ENCODE results near the gene CNGB1. TPM values are rescaled to one million over a fixed set of nuclear protein-coding genes. Genes with fewer than 3 reads are reported as not detected.

CNGB1 gene
- total RNA-seq, 2 donors from 2014 or later: not detected

GRCh38 chr16:57916735-57917438 is 54.0 kb downstream of the CNGB1 start:
- no peak for ATAC-seq
- no peak for DNase-seq (ENCODE audit: low spot score)
- H3K9me3 Mint-ChIP-seq: no peaks in the 10 kb centered on the region
- no peaks in the 10 kb centered on the region for H3K27me3 Mint-ChIP-seq
- H3K4me3 Mint-ChIP-seq: no peak overlapping the region
- no peaks in the 10 kb centered on the region for H3K36me3 Mint-ChIP-seq
- no peak overlapping the region for H3K27ac Mint-ChIP-seq
- H3K4me1 Mint-ChIP-seq (ENCODE audit: low read depth in 2 of 2): peaks cover 0 to 5% of the 10 kb centered on the region in 2 donors

GRCh38 chr16:57915811-57916488 is 55.0 kb downstream of the CNGB1 start:
- ATAC-seq (no peak), DNase-seq (ENCODE audit: low spot score) (no peak)
- Mint-ChIP-seq H3K27ac (no peak overlapping the region), H3K36me3 (no peaks in the 10 kb centered on the region), H3K4me1 (ENCODE audit: low read depth in 2 of 2) (peaks cover 0 to 5% of the 10 kb centered on the region in 2 donors), H3K4me3 (no peak overlapping the region), H3K9me3 (no peaks in the 10 kb centered on the region), H3K27me3 (no peaks in the 10 kb centered on the region)

DNA sequence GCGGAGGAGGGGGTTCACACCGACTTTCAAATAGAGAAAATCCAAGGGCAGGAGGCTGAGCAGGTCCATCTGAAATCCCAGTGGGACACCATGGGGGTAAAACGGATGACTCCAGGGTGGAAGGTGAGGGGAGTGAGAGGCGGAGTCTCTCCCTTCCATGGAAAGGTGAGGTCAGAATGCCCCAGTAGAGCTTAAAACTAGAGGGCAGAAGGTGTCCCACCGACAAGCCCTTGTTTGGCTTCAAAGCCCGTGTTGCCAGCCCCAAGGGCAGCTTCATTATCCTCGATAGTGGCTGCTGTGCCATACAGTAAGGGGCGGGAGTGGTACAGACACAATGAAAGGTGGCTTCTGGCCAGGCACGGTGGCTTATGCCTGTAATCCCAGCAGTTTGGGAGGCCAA is 55.7 kb downstream of the CNGB1 start:
- peaks cover 0 to 5% of the 10 kb centered on the region in 2 donors for H3K4me1 Mint-ChIP-seq (ENCODE audit: low read depth in 2 of 2)
- DNase-seq (ENCODE audit: low spot score): no peak
- no peaks in the 10 kb centered on the region for H3K27me3 Mint-ChIP-seq
- no peak for ATAC-seq
- no peaks in the 10 kb centered on the region for H3K9me3 Mint-ChIP-seq
- no peak overlapping the region for H3K4me3 Mint-ChIP-seq
- no peak overlapping the region for H3K27ac Mint-ChIP-seq
- no peaks in the 10 kb centered on the region for H3K36me3 Mint-ChIP-seq

GRCh38 chr16:57914244-57915173 is 56.4 kb downstream of the CNGB1 start:
- ATAC-seq (no peak), DNase-seq (ENCODE audit: low spot score) (no peak)
- H3K27ac Mint-ChIP-seq: no peak overlapping the region
- no peaks in the 10 kb centered on the region for H3K27me3 Mint-ChIP-seq
- H3K4me3 Mint-ChIP-seq: no peak overlapping the region
- H3K36me3 Mint-ChIP-seq: no peaks in the 10 kb centered on the region
- H3K9me3 Mint-ChIP-seq: no peaks in the 10 kb centered on the region
- H3K4me1 Mint-ChIP-seq (ENCODE audit: low read depth in 2 of 2): peaks cover 0 to 5% of the 10 kb centered on the region in 2 donors

DNA sequence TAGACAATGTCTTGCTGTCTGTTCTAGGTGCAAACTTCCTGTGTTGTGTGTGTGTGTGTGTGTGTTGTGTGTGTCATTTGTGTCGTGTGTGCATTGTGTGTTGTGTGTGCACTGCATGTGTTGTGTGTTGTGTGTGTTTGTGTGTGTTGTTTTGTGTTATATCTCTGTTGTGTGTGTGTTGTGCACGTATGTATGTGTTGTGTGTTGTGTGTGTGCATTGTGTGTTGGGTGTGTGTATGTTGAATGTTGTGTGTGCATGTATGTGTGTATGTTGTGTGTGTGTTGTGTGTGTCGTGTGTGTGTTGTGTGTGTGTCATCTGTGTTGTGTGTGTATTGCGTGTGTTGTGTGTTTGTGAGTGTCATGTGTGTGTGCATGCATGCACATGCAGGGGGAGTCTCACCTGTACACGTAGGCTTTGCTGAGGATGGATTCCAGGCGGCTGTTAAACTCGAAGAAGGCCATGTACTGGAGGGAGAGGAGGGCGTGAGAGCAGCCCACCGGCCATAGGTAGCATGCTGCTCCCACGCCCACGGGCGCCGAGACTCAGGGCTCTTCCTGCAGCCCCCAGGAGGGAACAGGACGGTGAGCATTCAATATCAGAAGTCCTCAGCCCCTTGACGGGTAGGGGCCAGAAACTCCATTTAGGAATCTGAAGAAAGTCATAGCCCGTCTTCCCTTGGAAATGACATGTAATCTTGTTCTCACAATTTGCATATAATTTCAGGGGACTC is 58.2 kb downstream of the CNGB1 start:
- H3K9me3 Mint-ChIP-seq: no peaks in the 10 kb centered on the region
- ATAC-seq (no peak), DNase-seq (ENCODE audit: low spot score) (no peak)

DNA sequence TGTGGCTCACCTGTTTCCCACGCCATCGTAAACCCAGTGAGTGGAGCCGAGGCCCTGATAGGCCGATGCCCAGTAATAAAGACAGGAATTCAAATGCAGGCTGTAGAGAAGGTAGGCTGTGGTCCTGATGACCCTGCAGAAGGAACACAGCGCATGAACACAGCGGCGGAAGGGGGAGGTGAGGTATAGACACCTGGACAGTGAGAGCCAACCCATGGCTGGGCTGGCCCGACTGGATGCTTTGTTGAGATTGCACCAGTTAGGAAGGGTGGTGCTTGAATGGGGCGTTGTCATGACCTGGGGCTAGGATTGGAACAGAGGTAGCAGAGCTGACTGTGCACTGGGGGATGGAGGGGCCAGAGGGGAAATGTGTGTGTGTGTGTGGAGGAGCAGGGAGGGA is 59.2 kb downstream of the CNGB1 start:
- H3K4me3 Mint-ChIP-seq: no peak overlapping the region
- no peak overlapping the region for H3K27ac Mint-ChIP-seq
- no peaks in the 10 kb centered on the region for H3K36me3 Mint-ChIP-seq
- DNase-seq (ENCODE audit: low spot score): no peak
- H3K27me3 Mint-ChIP-seq: no peaks in the 10 kb centered on the region
- H3K9me3 Mint-ChIP-seq: no peaks in the 10 kb centered on the region
- no peak for ATAC-seq
- peaks cover 0 to 5% of the 10 kb centered on the region in 2 donors for H3K4me1 Mint-ChIP-seq (ENCODE audit: low read depth in 2 of 2)

More for the DNA sequence above, 58.2 kb downstream of the CNGB1 start:
- H3K4me3 Mint-ChIP-seq: no peak overlapping the region
- no peaks in the 10 kb centered on the region for H3K36me3 Mint-ChIP-seq
- no peak overlapping the region for H3K27ac Mint-ChIP-seq
- H3K4me1 Mint-ChIP-seq (ENCODE audit: low read depth in 2 of 2): peaks cover 0 to 5% of the 10 kb centered on the region in 2 donors
- H3K27me3 Mint-ChIP-seq: no peaks in the 10 kb centered on the region

DNA sequence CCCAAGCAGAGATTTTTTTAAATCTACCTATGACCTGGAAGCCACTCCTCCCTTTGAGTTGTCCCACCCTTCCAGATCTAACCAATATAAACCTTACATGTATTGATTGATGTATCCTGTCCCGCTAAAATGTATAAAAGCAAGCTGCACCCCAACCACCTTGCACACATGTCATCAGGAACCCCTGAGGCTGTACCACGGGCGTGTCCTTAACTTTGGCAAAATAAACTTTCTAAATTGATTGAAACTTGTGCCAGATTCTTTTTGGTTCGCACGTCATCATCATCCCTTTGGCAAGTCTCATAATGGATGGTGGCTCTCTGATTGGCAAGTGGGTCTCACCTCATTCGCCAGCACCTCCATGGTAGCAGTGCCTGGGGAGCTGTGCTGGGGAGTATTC is 60.2 kb downstream of the CNGB1 start:
- no peak for ATAC-seq
- Mint-ChIP-seq H3K36me3 (no peaks in the 10 kb centered on the region), H3K9me3 (no peaks in the 10 kb centered on the region), H3K27ac (no peak overlapping the region), H3K27me3 (no peaks in the 10 kb centered on the region), H3K4me1 (ENCODE audit: low read depth in 2 of 2) (peaks cover 5% of the 10 kb centered on the region in 2 donors), H3K4me3 (no peak overlapping the region)
- no peak for DNase-seq (ENCODE audit: low spot score)

DNA sequence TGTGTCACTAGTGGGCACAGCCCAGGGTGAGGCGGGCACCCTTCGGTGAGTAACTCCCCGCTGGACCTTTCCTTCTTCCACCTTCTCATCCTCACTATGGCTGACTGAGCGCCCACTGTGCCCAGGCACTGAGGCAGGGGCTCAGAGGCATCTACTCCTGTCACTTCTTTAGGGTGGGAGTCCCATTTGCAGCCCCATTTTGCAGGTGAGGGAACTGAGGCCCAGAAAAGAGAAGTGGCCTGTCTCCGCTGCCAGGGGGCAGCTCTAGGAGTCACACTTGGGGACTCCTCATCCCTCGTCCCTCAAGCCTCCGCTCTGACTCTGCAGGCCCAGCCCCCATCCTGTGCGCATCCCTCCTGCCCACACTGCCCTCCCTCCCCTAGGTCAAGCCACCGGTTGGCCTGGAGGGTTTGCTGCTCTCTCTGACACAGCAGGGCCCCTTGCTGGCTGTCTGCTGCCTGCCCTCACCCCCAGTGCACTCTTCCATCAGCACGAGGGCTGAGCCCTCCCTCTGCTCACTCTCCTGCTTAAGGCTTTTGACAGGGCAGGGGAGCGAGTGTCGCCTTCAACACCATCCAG is 62.4 kb downstream of the CNGB1 start:
- peaks cover 5% of the 10 kb centered on the region in 2 donors for H3K4me1 Mint-ChIP-seq (ENCODE audit: low read depth in 2 of 2)
- ATAC-seq (no peak), DNase-seq (ENCODE audit: low spot score) (no peak)
- no peak overlapping the region for H3K4me3 Mint-ChIP-seq
- no peaks in the 10 kb centered on the region for H3K9me3 Mint-ChIP-seq
- H3K27ac Mint-ChIP-seq: no peak overlapping the region
- no peaks in the 10 kb centered on the region for H3K36me3 Mint-ChIP-seq
- no peaks in the 10 kb centered on the region for H3K27me3 Mint-ChIP-seq

- Mint-ChIP-seq H3K27ac (no peak overlapping the region), H3K9me3 (no peaks in the 10 kb centered on the region), H3K4me1 (ENCODE audit: low read depth in 2 of 2) (peaks cover 0 to 5% of the 10 kb centered on the region in 2 donors), H3K36me3 (no peaks in the 10 kb centered on the region), H3K27me3 (peaks cover 0 to 2% of the 10 kb centered on the region in 2 donors), H3K4me3 (no peak overlapping the region)
- DNase-seq (ENCODE audit: low spot score) (no peak), ATAC-seq (peak in 1 of 2 donors; percentile 43)
Measured at GRCh38 chr16:57906382-57907316, 64.3 kb downstream of the CNGB1 start.

GRCh38 chr16:57904101-57904500 is 66.8 kb downstream of the CNGB1 start:
- DNase-seq (ENCODE audit: low spot score) (no peak), ATAC-seq (no peak)
- no peaks in the 10 kb centered on the region for H3K36me3 Mint-ChIP-seq
- H3K27me3 Mint-ChIP-seq: peaks cover 0 to 2% of the 10 kb centered on the region in 2 donors
- no peak overlapping the region for H3K27ac Mint-ChIP-seq
- no peaks in the 10 kb centered on the region for H3K9me3 Mint-ChIP-seq
- H3K4me1 Mint-ChIP-seq (ENCODE audit: low read depth in 2 of 2): peaks cover 0 to 8% of the 10 kb centered on the region in 2 donors
- H3K4me3 Mint-ChIP-seq: no peak overlapping the region

GRCh38 chr16:57903656-57904055 is 67.3 kb downstream of the CNGB1 start:
- Mint-ChIP-seq H3K36me3 (no peaks in the 10 kb centered on the region), H3K4me1 (ENCODE audit: low read depth in 2 of 2) (peaks cover 0 to 8% of the 10 kb centered on the region in 2 donors), H3K4me3 (no peak overlapping the region), H3K27me3 (peaks cover 0 to 2% of the 10 kb centered on the region in 2 donors), H3K27ac (no peak overlapping the region), H3K9me3 (no peaks in the 10 kb centered on the region)
- ATAC-seq: no peak
- DNase-seq (ENCODE audit: low spot score): no peak

GRCh38 chr16:57901480-57902069 is 69.4 kb downstream of the CNGB1 start:
- Mint-ChIP-seq H3K4me3 (no peak overlapping the region), H3K36me3 (no peaks in the 10 kb centered on the region), H3K27me3 (peaks cover 0 to 2% of the 10 kb centered on the region in 2 donors), H3K4me1 (ENCODE audit: low read depth in 2 of 2) (peaks cover 0 to 8% of the 10 kb centered on the region in 2 donors), H3K9me3 (no peaks in the 10 kb centered on the region), H3K27ac (no peak overlapping the region)
- no peak for DNase-seq (ENCODE audit: low spot score)
- no peak for ATAC-seq

Data from natural killer cell treated with Interleukin-12 subunit alpha and Interleukin-12 subunit beta and Interleukin-15 and Interleukin-18, amount 100 ng/mL, for 72 hours (primary cell).